Left cardiac atrium (tissue), 4 donors: ENCODE data around the gene CDKN1C. TPM values are rescaled to one million over a fixed set of nuclear protein-coding genes. Genes with fewer than 3 reads are reported as not detected.
A peak's percentile ranks its signal among the peaks of the same experiment; 100 is the strongest.

Experiments
- ATAC-seq, 2 donors: fragments of 200-7000 bp; cut with Tn5 transposase; one replicate each; pipeline ENCODE4 v1.9.1; 2020; ENCODE audit warnings: mild to moderate bottlenecking in 2 of 2, moderate library complexity in 2 of 2
- DNase-seq: peaks from one replicate; pipeline ENCODE4 v3.0.0-alpha.2; 2020
- intact Hi-C, 2 donors: fragments of 100-400 bp; cut with DNase I; formaldehyde crosslinking; loops; one replicate each; pipeline versions ENCODE4 v1.14.1 to v1.15.1; 2022 to 2023
- total RNA-seq, 2 donors: library from RNA; stranded (reverse); fragmentation: NEBNext Ultra II Directional; extraction: Animal tissue kit (Norgen Biotek cat#: 25700); gene quantifications; one replicate each; pipeline ENCODE4 v1.2.1, GENCODE V29; 2021
- donor health status: DM: no; HTN: yes; CAD: no.
- donor health status: DM: no; HTN: yes; CAD: no; lungs with severe emphysema.
- donor health status: DM: yes; HTN: yes; CAD: no.
- donor health status: Dilated cardiomyopathy.

The CDKN1C gene
- total RNA-seq, 2 donors from 2014 or later: 23.3 to 44.2 TPM

GRCh38 chr11:2892967-2893528 is 7.5 kb upstream of the CDKN1C start:
- ATAC-seq (peak in 1 of 2 donors; percentile 2), DNase-seq (no peak)
- intact Hi-C loops: loop anchor here (10.0 kb wide), 2 partner anchors 578 to 698 kb away; no protein-coding TSS in a partner anchor

DNA sequence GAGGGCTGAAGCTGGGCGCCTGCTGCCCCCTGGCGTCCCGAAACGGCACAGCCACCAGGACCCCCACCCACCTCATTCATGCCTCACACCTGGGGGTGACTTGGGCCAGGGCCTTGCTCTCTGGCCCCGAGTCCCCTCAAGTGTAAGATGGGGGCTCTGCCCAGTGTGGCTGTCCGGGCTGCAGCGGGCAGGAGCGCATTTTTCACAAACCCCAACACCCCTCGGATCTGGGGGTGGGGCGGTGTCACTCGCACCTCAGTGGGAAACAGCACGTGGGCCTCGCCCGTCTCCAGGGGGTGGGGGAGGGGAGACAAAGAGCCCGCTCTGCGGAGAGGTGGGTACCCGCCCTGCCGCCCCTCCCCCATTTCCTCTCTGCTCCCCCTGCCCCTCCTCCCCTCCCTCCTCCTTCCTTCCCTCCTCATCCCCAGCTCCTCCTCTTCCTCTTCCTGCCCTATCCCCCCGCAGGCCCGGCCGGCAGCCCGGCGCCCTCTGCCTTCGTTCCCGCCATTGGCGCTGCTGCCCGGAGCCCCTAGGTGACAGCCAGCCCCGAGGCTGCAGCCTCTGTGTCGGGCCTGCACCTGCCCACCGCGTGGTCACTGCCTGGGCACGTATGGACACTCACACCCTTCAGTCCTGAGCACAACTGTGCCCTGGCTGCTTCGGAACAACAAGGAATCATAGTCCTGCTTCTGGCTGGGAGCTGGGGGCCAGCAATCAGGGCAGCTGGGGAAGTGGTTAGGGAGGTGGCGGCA is 6.8 kb upstream of the CDKN1C start:
- intact Hi-C loops: loop anchor here (10.0 kb wide), 2 partner anchors 578 to 698 kb away; no protein-coding TSS in a partner anchor
- DNase-seq: peak; percentile 75
- peak; percentile 50 to 70 for ATAC-seq

DNA sequence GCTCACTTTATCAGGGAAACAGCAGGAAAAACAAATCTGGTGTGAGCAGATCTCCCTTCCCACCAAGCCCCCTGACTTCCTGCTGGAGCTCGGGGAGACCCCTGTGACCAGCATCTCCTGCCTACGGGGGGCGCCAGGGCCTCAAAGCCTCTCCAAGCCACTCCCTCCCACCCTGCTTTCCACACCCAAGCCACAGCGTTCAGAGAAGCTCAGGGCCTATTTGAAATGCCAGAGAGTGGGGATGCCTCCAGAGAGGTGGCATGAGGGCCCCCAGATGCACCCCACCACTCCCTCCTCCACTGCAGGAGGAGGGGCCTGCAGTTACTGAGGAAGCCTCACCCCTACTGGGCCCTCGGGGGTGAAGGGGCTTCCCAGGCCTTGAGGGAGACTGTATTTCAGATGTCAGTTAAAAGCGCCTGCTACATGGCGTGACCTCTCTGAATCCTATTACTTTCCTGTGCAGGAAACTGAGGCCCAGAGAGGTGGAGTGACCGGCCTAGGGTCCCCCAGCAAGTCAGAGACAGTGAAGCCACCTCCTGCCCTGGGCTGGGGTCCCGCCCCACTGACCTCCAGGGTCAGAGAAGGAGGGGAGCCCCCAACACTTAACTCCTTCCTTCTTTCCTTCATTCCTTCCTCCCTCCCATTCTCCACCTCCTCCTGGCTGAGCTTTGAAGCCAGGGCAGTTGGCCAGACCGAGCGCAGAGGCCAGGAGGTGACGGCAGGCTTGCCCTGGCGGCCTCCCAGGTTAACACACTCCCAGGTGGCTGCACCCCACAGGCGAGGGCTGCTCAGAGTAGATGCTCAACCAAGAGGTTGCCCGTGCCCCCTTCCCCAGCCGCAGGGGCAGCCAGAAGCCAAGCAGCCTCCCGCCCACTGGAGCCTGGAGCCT is 6.0 kb upstream of the CDKN1C start:
- ATAC-seq (peak; percentile 59 to 65), DNase-seq (peak; percentile 69)
- intact Hi-C loops: loop anchor here (10.0 kb wide), 2 partner anchors 577 to 697 kb away; no protein-coding TSS in a partner anchor

DNA sequence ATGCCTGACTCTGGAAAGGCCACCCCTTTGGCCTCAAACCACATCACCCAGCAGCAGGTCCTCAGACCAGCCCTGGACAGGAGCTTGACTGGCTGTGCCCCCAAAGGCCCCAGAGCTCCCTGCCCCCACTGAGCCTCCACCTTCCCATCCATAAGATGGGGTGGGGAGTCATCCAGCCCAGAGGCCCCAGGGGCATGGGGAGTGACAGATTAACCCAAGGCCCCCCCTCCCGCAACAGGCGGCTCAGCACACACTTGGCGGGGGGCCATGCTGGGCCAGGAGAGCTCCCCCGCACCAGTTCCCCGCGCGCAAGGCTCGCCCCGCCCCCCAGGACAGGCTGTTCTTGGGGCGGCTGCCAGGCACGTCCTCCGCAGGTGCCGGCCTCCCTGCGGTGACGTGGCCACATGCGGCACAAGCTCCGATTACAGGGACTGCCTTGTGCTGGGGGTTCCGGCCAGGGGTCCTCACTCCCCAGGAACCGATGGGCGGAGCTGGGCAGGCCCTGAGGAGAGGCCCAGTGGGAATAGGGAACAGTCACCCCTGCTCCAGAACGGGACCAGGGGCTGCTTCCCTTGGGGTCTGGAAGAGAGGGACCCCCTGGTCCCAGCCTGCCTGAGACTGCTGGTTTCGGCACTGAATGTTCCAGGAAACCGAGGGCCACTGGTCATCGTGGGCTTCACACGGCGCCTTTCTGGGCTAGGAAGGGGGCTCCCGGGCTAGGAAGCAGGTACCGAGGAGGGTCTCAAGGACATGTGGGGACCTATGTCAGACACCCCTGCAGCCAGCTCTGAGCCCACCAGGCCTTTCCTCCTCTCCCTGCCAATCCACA is 5.1 kb upstream of the CDKN1C start:
- ATAC-seq (peak in 1 of 2 donors; percentile 27), DNase-seq (peak; percentile 77)
- intact Hi-C loops: loop anchor here (10.0 kb wide), 2 partner anchors 576 to 696 kb away; no protein-coding TSS in a partner anchor

DNA sequence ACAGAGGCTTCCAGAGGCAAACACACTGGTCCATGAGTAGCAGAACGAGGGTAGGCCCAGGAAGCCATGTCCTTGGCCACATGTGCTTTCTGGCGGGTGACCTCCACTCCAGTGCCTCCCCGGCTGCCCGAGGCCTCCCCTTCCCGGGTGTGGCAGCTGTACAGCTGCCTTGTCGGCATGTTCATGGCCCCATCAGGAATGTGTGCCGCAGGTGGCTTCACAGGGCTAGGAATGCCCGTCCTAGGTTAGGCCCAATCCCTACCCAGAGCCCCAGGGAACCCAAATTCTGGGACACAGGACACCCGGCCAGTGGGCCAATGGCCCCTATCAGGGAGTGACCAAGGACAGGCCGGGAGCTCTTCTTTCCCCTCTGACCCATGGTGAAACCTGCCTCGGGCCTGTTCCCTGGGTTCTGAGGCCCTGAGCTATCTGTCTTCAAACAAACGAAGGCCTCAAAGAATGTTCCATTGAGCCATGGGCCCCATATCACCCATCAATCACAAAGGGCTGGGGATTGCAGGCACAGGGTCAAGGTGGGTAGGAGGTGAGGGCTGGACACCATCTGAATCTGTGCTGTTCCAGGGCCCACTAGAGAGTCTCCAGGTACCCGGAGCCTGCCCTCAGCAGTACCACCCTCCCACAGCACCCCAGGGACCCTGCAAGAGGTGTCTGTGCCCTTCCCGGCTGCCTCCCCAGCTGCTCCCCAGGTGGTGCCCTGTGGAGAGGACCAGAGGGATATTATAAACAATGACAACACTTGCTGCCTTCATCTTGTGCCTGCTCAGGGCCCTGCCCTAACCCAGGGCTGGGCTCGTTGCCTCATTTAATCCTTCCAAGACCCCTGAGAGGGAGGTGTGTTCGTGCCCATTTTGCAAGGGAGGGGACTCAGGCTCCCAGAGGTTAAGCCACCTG is 4.0 kb upstream of the CDKN1C start:
- intact Hi-C loops: loop anchor here (2.0 to 10.0 kb wide), 5 partner anchors 105 to 695 kb away; no protein-coding TSS in a partner anchor
- ATAC-seq (no peak), DNase-seq (no peak)

DNA sequence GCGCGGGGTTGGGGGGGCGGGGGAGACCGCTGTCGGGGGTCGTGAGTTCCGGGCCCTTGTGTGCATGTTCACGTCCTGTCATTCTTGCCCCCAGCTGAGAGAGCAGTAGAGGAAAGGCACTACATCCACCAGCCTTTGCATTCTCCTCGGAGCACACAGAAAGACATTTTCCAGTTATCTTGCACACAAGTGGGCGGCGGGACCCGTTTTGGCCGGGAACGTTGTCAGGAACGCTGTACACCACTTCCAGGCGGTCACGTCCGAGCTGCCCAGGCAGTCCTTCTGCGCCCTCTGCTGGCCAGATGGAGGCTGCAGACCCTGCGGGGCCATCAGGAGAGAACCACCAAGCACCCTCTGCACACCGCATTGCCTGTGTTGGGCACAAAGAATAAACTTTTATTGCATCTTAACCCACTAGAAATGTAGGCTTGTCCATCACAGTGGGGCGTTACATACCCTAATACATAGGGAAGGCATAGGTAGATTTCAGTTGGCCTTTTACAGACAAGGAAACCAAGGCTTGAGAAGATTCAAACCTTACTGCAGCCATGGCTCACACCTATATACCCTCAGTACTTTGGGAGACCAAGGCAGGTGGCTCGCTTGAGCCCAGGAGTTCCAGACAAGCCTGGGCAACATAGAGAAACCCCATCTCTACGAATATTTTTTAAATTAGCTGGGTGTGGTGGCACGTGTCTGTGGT is 2.8 kb upstream of the CDKN1C start:
- DNase-seq: peak; percentile 94
- ATAC-seq: peak; percentile 31 to 39
- intact Hi-C loops: loop anchor here (1.0 to 10.0 kb wide), 4 partner anchors 104 to 462 kb away; no protein-coding TSS in a partner anchor

- intact Hi-C loops: loop anchor here (1.0 to 10.0 kb wide), 5 partner anchors 103 to 461 kb away; no protein-coding TSS in a partner anchor
- no peak for DNase-seq
- no peak for ATAC-seq
These were observed 2.1 kb upstream of the CDKN1C start for GRCh38 chr11:2887515-2888195.

DNA sequence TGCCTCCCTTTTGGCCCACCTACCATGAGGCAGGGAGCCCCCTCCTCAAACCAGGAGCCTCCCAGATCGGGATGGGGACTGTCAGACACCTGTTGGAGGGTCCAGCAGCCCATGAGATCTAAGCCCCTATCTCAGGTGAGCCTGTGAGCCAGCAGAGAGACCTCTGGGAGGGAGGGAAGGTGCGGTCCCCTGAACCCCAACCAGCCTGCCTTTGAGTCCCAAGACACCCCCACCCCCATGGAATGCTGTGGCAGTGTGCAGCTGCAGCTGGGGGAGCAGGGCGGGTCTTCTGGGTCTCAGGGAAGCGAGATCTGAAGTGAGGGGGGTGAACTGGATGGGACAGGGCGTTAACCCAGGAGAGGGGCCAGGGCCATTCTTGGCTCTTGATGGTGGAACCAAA is 1.4 kb upstream of the CDKN1C start:
- DNase-seq: no peak
- no peak for ATAC-seq
- intact Hi-C loops: loop anchor here in 1 of 2 donors (2.0 to 10.0 kb wide), 2 partner anchors 102 to 458 kb away; no protein-coding TSS in a partner anchor

GRCh38 chr11:2886191-2886894 is 768 bp upstream of the CDKN1C start:
- intact Hi-C loops: loop anchor here in 1 of 2 donors (2.0 to 10.0 kb wide), 2 partner anchors 102 to 458 kb away; no protein-coding TSS in a partner anchor
- ATAC-seq (peak; percentile 3 to 20), DNase-seq (peak; percentile 57)

DNA sequence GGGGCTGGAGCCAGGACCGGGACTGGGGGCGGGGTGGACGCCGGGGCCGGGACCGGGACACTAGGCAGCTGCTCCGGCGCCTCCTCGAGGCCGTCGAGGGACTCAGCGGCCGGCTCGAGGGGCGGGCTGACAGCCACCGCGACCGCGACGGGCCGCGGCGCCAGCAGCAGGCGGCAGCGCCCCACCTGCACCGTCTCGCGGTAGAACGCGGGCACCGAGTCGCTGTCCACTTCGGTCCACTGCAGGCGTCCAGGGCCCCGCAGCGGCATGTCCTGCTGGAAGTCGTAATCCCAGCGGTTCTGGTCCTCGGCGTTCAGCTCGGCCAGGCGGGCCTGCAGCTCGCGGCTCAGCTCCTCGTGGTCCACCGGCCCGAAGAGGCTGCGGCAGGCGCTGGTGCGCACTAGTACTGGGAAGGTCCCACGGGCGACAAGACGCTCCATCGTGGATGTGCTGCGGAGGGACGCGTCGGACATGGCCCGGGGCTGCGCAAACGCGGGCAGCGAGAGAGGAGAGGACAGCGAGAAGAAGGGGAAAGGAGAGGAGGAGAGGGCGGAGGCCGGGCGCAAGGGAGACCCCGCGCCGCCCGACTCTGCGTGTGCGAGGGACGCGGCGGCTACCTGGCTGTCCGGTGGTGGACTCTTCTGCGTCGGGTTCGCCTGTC is 428 bp downstream of the CDKN1C start:
- intact Hi-C loops: loop anchor here in 1 of 2 donors (2.0 to 10.0 kb wide), 2 partner anchors 100 to 188 kb away; no protein-coding TSS in a partner anchor
- ATAC-seq (peak; percentile 27 to 28), DNase-seq (peak; percentile 70)

DNA sequence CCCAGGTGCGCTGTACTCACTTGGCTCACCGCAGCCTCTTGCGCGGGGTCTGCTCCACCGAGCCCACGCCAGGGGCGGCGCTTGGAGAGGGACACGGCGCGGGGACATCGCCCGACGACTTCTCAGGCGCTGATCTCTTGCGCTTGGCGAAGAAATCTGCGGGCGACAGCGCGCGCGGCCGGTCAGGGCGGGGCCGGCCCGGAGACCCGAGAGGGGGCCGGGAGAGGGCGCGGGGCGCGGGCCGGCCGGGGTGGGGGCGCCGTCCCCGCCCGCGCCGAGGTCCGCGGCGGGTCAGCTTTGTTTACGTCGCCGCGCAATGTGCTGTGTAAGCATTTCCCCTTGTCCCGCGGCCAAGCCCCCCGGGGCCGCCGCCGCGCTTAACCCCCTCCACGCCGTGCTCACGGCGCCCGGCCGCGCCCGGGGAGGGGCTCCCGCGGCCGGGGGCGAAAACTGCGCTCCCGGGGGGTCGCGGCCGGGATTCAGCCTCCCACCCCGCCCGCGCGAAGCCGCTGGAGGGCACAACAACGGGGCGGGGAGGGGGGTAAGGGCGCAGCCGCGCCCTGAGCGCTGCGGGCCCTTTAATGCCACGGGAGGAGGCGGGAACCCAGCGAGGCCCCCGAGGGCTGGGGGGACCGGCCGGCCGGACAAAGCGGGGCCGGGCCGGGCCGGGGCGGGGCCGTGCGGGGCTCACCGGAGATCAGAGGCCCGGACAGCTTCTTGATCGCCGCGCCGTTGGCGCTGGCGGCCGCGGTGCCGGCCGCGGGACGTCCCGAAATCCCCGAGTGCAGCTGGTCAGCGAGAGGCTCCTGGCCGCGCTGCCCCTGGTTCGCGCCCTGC is 1.4 kb downstream of the CDKN1C start:
- ATAC-seq (peak; percentile 23 to 33), DNase-seq (peak; percentile 69)
- intact Hi-C loops: loop anchor here in 1 of 2 donors (2.0 to 10.0 kb wide), 3 partner anchors 52 to 187 kb away; no protein-coding TSS in a partner anchor

DNA sequence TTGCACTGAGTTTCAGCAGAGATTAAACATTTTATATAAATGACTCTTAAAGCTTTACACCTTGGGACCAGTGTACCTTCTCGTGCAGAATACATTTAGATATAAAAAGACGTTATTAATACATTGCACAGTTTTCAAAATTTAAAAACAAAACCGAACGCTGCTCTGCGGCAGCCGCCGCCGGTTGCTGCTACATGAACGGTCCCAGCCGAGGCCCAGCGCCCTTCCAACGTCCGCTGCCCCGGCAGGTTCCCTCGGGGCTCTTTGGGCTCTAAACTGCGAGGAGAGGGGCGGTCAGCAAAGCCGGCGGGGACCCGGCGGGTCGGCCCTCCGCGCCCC is 2.0 kb downstream of the CDKN1C start:
- DNase-seq (no peak), ATAC-seq (no peak)
- intact Hi-C loops: loop anchor here in 1 of 2 donors (5.0 to 10.0 kb wide), 2 partner anchors 51 to 99 kb away; no protein-coding TSS in a partner anchor

DNA sequence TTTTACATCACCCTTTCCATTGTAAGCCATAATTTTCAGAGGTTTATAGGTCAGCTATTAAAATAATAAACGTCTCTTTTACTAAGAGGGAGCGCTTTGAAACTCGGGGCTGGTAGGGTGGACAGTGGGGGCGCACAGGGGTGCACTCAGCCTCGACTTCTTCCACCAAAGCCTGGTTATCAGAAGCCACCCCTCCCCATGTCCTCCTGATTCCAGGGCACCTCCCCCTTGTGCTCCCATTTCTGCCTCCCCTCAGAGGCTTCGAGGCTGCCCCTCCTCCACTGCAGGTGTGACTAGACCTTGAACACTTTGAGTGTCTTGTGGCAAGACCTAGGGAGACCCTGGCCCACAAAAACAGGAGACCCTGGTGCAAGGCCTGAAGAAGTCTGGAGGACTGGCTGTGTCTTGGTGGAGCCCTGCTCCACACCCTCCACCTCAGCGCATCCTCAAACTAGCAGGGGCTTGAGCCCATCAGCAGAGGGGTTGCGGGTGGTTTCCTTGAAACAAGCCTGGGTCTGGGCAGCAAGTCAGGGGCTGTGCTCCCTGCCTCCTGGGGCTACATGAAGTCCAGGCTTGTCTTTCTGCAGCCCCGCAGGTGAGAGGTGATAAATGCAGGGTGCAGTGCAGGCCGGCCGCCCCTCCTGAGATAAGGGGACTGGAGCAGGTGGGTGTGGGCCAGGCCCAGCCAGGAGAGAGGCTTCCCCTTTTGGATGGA is 3.0 kb downstream of the CDKN1C start:
- DNase-seq (no peak), ATAC-seq (no peak)
- intact Hi-C loops: loop anchor here in 1 of 2 donors (5.0 to 10.0 kb wide), 2 partner anchors 50 to 98 kb away; no protein-coding TSS in a partner anchor
